H1 (cell line): ENCODE results near the gene C1orf174. TPM values are rescaled to one million over a fixed set of nuclear protein-coding genes. Genes with fewer than 3 reads are reported as not detected.

Source experiments
- BACH1 ChIP-seq: IDR thresholded peaks from 2 replicates; pipeline ENCODE4 v1.6.1; 2012; ENCODE audit warnings: low read length, improper control_type of control experiment
- BCL11A ChIP-seq, 2 experiments: IDR thresholded peaks; one replicate each; pipeline ENCODE4 v1.6.1; 2011; ENCODE audit warnings: low read depth in 2 of 2, low read length in 2 of 2, mild to moderate bottlenecking in 2 of 2
- CBX5 ChIP-seq: fragments of 300-800, 300-1000 bp; sonication (generic); IDR thresholded peaks from 2 replicates; pipeline ENCODE4 v1.7.1; 2016; ENCODE audit warnings: antibody characterized with exemption, low read length, low read depth
- EZH2 ChIP-seq: fragments of 200-600 bp; sonication (generic); IDR thresholded peaks from 2 replicates; pipeline ENCODE4 v1.7.1; 2012; ENCODE audit warnings: low read depth, mild to moderate bottlenecking, moderate library complexity, low read length, inconsistent platforms; ENCODE audit not compliant: severe bottlenecking
- GTF2F1 ChIP-seq: IDR thresholded peaks from 2 replicates; pipeline ENCODE4 v1.6.1; 2012; ENCODE audit warnings: low read depth, low read length, improper control_type of control experiment, borderline replicate concordance
- YY1 ChIP-seq: IDR thresholded peaks from 2 replicates; pipeline ENCODE4 v1.6.1; 2011; ENCODE audit warnings: low read depth, mild to moderate bottlenecking, low read length
- polyA plus RNA-seq, 7 experiments: library from polyadenylated mRNA; depleted of rRNA in 3 of 7; stranded (reverse) in 5 of 7; unstranded in 2 of 7; fragments of >200 nt in 5 of 7; fragments of 200-250 nt in 2 of 7; gene quantifications; 1 replicate in 5 of 7; 2 replicates in 1 of 7; 4 replicates in 1 of 7; pipeline versions ENCODE4 v1.2.1 to v1.2.3, GENCODE V29; 2011 to 2013; ENCODE audit warnings: missing spikeins in 2 of 7, mixed read lengths in 2 of 7
- total RNA-seq: library from RNA; stranded (reverse); fragmentation: NEBNext Ultra II Directional; extraction: Animal tissue kit (Norgen Biotek cat#: 25700); gene quantifications from 2 replicates; pipeline ENCODE4 v1.2.1, GENCODE V29; 2021
- TF ChIP-seq, protein P1 (sequence below): IDR thresholded peaks from 2 replicates; pipeline ENCODE4 v1.6.1; 2012; ENCODE audit warnings: low read length, inconsistent platforms

Gene C1orf174
- total and polyA plus RNA-seq, 2 of the 8 experiments (the other 6 are each of a cell fraction or from before 2014, with no cell fraction given), result 28.4 to 32.4 TPM

DNA sequence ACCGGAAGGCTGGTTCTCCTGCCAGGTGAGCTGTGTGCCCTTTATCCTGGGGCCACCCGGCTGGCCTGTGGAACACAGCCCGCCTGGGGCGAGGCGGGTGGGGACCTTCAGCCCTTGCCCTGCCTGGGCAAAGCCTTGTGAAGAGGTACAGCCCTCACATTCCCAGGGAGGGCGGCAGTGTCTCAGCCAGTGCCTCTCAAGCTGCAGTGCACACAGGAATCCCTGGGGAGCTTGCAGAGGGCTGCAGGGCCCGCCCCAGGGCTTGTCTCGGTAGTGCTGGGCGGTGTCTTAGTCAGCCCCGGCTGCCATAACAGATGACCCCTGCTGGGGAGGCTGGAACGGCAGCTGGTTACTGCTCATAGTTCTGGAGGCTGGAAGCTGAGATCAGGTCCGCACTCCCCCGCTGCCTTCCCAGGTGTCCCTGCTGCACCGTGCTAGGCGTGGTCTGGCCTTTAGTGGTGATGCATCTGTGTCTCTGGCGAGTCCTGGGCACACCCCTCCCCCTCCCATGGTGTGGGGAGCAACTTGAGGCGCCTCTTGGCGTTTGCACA, 30.2 kb downstream of the C1orf174 start (continued):
- TF ChIP-seq BCL11A (IDR thresholded peaks at IDR 0.05; ENCODE audit: low read depth in 2 of 2, low read length in 2 of 2), result no peak
- no peak for TF ChIP-seq BACH1
- TF ChIP-seq EZH2, result no peak
- no peak for TF ChIP-seq YY1
- no peak for TF ChIP-seq CBX5
- no peak for TF ChIP-seq GTF2F1
- TF ChIP-seq, protein P1, sequence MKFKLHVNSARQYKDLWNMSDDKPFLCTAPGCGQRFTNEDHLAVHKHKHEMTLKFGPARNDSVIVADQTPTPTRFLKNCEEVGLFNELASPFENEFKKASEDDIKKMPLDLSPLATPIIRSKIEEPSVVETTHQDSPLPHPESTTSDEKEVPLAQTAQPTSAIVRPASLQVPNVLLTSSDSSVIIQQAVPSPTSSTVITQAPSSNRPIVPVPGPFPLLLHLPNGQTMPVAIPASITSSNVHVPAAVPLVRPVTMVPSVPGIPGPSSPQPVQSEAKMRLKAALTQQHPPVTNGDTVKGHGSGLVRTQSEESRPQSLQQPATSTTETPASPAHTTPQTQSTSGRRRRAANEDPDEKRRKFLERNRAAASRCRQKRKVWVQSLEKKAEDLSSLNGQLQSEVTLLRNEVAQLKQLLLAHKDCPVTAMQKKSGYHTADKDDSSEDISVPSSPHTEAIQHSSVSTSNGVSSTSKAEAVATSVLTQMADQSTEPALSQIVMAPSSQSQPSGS, result no peak
